D341Med (cell line): ENCODE results near the gene FNIP2.
"Not testable (repeated sequence)": the region's sequence is repeated elsewhere in the genome, so short reads cannot be mapped to it uniquely, and the experiment has no call there.

Source experiments
- DNase-seq: peaks from one replicate; pipeline ENCODE4 v3.0.0; 2012; ENCODE audit warnings: low spot score

The FNIP2 gene

DNA sequence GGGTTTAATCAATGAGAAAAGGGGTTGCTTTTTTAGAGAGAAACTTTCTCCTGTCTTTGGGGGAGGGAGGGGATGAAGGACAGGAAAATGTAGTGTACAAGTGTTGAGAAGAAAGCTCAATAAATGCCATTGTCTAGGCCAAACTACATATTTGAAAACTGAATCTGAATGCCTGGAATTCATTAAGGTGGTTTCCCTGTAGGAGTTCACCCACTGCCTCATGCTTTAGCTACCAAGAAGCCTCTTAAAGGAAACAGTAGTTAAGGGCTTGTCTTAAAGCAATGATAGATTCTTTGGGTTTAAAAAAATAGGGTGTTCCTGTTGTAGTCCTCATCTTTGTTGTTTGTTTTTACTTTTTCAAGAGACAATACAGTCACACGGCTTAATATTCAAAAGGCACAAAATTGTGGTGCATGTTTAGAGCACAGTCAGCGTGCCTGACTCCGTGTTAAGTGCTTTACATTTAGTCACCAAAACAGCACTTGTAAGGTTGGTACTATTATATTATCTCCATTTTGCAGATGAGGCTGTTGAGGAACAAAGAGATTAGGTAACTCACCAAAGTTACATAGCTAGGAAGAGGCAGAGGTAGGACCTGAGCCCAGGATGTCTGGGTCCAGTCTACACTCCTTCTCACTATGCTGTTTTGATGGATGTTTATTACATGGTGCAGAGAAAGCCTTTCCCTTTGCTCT is 46.0 kb downstream of the FNIP2 start:
- no peak for DNase-seq

DNA sequence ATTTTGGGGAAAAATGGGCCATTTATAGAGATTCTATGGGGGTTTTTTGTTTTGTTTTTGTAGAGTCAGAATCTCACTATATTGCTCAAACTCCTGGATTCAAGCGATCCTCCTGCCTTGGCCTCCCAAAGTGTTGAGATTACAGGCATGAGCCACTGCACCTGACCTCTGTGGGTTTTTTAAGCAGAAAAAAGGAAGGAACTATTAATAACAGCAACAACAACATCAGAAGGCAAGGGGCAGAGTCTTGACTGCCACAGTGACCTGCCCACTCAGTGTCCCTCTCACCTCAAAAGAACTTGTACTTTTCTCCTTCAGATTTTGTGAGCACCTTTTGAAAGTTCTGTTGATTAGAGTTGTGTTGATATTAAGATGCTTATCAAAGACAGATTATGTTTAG is 48.1 kb downstream of the FNIP2 start:
- DNase-seq, result no peak

- no peak for DNase-seq
Observed at GRCh38 chr4:158817562-158818296, 48.9 kb downstream of the FNIP2 start.

DNA sequence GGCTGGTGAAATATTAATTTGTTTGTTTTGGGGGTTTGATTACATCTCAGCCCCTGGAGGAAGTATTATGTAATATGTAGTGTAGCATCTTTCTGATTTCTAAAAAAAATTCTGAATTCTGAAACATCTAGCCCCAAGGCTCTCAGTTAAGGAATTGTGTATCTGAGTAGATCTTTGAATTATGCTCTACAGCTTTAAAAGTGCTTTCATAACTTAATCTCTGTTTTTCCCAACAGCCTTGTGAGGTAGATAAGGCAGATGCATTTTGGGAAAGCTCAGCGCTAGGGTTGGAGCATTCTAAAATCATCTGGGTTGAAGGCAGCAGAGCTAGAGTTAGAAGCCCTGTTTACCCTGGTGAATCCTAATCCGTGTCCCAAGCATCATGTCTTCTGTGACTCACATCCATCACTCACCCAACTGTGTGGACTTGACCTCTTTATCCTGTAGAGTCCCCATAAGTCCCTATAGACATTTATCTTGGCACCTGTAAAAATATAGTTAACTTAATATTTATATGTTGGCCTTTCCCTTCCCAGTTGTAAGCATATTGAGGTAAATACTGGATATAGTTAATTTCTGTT is 49.8 kb downstream of the FNIP2 start:
- DNase-seq, result no peak

DNA sequence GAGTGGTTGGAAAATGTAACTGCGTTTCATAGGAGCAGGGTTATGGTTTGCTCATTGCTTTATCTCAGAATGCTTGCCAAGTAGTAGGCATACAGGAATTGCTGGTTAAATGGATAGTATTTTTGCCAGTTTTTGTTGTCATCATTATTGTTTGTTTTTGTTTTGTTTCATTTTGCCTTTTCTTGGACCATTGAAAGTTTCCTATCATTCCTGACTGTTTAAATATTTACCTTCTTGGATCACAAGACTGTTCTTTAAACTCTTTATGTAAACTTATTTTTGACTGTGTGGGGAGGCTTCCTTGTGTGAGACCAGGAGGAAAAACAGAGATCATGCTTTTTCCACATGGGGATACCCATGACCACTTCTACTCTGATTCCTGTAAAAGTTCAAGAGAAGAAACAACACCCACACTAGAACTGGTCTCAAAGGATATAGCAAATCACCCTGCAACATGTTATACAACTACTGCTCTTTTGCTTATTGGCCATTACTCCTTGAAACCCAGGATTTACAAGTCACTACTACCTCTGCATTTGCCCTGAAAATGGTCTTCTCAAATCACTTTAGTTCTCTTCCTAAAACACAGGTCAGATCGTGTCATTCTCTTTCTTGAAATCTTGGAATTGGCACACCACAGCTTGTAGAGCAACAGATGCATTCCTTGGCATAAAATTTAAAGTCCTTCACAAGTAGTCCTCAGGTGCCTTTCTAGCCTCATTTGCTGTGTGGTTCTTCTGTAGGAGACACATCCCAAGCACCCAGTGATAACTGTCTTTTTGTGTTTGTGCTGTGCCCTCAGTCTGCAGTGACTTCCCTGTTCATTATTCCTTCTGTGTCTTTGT is 51.3 kb downstream of the FNIP2 start:
- DNase-seq, result no peak

GRCh38 chr4:158821228-158821971 is 52.6 kb downstream of the FNIP2 start:
- no peak for DNase-seq

DNA sequence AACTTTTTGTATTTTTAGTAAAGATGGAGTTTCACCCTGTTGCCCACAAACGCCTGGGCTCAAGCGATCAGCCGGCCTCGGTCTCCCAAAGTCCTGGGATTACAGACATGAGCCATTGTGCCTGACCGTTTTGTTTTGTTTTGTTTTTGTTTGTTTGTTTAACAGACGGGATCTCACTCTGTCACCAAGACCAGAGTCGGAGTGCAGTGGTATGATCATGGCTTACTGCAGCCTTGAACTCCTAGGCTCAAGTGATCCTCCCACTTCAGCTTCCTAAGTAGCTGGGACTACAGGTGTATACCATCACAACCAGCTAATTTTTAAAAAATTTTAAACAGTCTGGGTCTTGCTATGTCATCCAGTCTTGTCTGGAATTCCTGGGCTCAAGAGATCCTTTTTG is 53.5 kb downstream of the FNIP2 start:
- DNase-seq, result no peak

GRCh38 chr4:158823461-158823873 is 54.6 kb downstream of the FNIP2 start:
- DNase-seq, result no peak

GRCh38 chr4:158824425-158825274 is 55.8 kb downstream of the FNIP2 start:
- no peak for DNase-seq

DNA sequence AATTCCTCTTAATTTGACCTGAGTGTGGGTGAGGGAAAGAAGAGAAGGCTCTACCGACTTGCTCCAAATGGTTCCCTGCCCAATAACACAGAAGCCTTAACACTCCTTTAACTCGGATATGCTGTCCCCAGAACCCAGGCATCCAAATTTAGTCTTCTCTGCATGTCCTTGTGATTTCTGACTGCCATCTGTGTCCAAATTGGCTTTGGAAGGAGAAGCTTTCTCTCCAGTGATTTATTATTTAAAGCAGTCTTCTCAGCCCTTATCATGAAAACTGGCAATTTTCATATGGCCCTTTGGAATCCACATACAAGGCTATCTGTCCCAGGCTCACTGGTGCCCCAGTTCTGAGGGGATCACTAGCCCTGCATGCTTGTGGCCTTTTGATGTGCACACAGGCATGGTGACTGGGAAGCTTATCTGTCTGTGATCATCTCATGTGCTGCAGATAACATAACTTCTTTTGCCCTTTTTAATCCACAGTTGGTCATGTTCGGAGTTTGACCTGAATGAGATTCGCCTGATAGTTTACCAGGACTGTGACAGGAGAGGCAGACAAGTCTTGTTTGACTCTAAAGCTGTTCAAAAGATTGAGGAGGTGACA is 56.7 kb downstream of the FNIP2 start:
- no peak for DNase-seq

DNA sequence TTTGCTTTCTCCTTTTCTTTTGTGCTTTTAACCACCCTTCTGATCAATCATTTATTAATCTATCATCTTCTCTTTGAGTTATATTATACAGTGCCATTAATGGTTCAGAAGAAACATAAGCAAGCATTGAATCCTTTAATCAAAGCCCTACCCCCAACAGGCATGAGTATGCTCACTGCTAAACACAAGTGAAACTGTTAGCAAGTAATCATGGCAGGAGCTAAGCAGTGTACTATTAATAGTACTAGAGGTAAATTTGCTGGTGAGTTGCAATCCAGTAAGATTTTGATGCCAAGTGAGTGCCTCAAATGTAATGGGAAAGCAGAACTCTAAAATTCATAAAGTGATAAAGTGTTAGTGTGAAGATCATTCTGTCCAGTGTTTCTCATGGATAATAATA is 57.2 kb downstream of the FNIP2 start:
- no peak for DNase-seq

GRCh38 chr4:158826882-158827281 is 58.1 kb downstream of the FNIP2 start:
- DNase-seq, result no peak

DNA sequence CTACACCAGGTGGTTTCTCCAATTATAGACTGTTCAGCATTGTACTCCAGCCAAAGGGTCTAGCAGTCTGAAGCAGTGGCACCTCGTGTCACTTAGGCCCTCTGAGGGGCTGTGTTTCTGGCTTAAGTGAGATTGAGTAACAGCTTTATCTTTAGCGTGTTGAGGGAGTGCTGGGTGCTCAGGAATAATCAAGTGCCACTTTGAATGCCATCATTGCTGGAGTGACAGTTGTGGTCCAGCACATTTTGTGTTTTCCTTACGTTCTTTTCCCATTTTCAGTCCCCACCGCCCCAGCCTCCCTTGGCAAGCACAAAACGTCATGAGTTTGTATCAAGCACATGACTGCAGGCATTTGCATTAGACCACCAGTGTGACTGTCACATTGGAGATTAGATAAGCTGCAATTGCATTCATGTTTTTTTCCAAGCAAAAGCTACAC is 58.7 kb downstream of the FNIP2 start:
- no peak for DNase-seq

DNA sequence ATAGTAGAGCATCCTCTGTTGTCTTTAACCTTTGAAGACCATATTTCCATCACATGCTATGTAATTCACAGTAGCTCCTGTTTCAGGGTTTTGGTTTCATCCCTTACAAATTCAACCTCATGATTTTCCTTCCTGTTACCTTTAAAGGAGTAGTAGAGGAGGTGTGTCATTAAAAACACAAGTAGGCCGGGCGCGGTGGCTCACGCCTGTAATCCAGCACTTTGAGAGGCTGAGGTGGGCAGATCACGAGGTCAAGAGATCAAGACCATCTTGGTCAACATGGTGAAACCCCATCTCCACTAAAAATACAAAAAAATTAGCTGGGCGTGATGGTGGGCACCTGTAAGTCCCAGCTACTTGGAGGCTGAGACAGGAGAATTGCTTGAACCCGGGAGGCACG is 59.3 kb downstream of the FNIP2 start:
- DNase-seq, result not testable (repeated sequence)

GRCh38 chr4:158829254-158829653 is 60.4 kb downstream of the FNIP2 start:
- no peak for DNase-seq

- DNase-seq, result no peak
Observed at GRCh38 chr4:158833602-158834001, 64.8 kb downstream of the FNIP2 start.

DNA sequence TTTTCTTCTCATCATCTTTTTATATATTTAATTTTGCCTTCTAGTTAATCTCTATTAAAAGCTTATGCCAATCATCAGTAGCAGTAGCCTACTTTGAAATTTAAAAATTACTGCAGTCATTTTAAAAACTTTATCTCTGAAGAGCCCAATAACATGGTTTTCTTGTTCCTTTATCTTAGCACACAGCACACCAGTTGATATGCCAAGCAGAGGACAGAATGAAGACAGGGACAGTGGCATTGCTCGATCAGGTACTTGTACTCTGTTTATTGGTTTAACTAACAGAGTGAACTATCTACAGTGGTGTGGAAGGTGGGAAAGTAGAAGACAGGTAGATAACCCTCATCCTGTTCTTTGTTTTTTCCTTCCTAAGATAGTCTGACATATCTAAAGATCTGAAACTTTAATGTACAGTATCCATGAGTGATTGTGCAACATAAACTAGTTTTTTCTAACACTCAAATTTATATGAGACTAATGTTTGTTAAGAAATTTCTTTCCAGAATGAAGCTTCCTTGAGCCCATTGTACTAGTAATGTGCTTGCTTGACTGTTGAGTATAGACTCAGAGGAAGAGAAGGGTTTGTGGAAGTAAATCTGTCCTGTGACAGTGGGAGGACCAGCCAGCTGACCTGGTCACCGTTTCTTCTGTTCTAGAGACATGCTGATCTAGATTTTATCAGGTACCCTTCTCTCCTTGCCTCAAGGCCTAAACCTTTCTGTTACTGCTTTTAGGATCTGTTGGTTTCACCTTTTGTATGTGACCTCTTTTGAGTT is 66.6 kb downstream of the FNIP2 start:
- no peak for DNase-seq

GRCh38 chr4:158836002-158836369 is 67.2 kb downstream of the FNIP2 start:
- DNase-seq, result no peak

- no peak for DNase-seq
Observed at GRCh38 chr4:158836828-158837449, 68.1 kb downstream of the FNIP2 start.
